Measurements from ENCODE around the gene PKDCC.

Gene PKDCC

DNA sequence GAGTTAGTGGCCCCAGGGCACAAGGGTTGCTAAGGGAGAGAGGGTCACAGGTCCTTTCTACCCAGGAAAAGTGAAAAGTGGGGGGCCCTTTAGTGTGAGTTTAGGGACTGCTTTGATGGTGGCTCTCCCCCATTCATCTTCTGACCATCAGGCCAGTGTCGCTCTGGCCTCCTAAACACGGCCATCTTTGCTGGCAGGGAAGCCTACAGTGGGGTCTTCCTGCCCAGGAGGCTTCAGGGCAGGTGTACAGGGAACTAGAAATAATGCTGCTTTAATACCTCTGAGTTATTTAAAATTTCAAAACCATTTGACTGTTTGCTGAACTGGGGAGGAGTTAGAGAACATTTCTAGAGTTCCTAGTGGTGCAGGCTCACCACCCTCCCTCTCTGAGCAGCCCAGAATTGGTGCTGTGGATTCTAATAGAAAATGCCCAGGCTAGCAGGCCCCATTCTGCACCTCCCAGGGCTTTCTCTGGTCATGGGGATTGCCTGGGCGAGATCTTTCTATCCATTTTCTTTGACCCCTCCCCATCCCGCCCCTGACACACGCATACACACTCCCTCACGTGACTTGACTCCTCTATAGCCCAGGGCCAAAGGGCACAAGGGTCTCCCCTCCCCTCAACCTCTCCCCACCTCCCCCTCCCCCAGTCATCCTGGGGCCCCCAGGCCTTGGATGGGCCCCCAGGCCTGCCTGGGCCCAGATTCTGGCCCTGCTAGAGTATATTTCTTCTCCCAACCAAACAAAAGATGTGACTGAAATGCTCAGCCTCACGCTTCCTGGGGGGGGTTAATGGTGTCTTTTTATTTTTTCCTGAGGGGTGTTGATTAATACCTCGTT lies 3.1 kb downstream of the PKDCC start:
- no peak for DNase-seq (ENCODE audit: low read depth, low spot score)
- Histone ChIP-seq H3K27ac (no peak overlapping the region), H3K9ac (ENCODE audit: insufficient read length) (peak overlapping the region; percentile 39), H3K36me3 (ENCODE audit: insufficient read depth, low read length) (no peaks in the 10 kb centered on the region; the same call in 1 of the 2 replicates), H3K4me3 (0 out of 2 replicates have a peak overlapping the region, but pooled peaks have one; percentile 31), H3K9me3 (ENCODE audit: low read depth, low read length) (no peaks in the 10 kb centered on the region)
- no peak for TF ChIP-seq POLR2AphosphoS5 (IDR thresholded peaks at IDR 0.05; ENCODE audit: borderline replicate concordance, low read depth, low read length)
- TF ChIP-seq FOXP2 (optimal IDR thresholded peaks at IDR 0.05; ENCODE audit: control extremely low read depth, extremely low read length, insufficient read depth), result no peak
- no peak for TF ChIP-seq EZH2 (IDR thresholded peaks at IDR 0.05)

DNA sequence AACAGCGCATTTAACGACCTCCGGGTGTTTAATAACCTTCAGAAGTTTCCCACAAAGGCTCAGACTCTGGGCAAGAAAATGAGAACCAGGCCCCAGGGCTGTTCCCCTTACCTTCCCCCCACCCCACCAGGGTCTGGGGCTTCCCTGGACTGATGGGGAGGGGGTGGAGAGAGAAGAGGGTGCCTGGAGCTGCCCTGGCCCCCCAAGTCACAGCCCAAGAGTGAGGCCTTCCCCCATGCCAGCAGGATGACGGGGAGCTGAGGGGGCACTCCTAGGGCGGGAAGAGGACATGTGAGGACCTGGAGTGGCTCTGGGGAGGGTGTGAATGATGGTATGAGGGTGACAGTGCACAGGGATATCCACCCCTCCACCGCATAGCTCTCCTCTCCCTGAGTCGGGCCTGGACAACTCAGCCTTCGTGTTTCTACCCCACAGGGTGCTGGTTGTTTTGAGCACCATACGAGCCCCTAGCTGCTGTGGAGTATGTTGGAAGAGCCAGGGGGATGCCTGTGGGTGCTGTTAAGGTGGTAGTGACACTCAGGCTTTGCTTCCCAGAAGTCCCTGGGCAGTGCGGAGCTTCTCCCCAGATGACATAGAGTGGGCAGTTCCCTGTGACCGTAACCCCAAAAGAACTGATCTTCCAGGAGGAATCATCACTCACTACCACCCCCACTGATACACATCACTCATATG lies 3.9 kb downstream of the PKDCC start:
- no peak overlapping the region for H3K4me3 ChIP-seq
- H3K27ac ChIP-seq, result no peak overlapping the region
- H3K9me3 ChIP-seq (ENCODE audit: low read depth, low read length), result no peaks in the 10 kb centered on the region
- H3K9ac ChIP-seq (ENCODE audit: insufficient read length), result peak overlapping the region; percentile 39
- no peaks in the 10 kb centered on the region; the same call in 1 of the 2 replicates for H3K36me3 ChIP-seq (ENCODE audit: insufficient read depth, low read length)
- TF ChIP-seq EZH2 (IDR thresholded peaks at IDR 0.05), result no peak
- TF ChIP-seq FOXP2 (optimal IDR thresholded peaks at IDR 0.05; ENCODE audit: control extremely low read depth, extremely low read length, insufficient read depth), result no peak
- TF ChIP-seq POLR2AphosphoS5 (IDR thresholded peaks at IDR 0.05; ENCODE audit: borderline replicate concordance, low read depth, low read length), result no peak
- no peak for DNase-seq (ENCODE audit: low read depth, low spot score)

DNA sequence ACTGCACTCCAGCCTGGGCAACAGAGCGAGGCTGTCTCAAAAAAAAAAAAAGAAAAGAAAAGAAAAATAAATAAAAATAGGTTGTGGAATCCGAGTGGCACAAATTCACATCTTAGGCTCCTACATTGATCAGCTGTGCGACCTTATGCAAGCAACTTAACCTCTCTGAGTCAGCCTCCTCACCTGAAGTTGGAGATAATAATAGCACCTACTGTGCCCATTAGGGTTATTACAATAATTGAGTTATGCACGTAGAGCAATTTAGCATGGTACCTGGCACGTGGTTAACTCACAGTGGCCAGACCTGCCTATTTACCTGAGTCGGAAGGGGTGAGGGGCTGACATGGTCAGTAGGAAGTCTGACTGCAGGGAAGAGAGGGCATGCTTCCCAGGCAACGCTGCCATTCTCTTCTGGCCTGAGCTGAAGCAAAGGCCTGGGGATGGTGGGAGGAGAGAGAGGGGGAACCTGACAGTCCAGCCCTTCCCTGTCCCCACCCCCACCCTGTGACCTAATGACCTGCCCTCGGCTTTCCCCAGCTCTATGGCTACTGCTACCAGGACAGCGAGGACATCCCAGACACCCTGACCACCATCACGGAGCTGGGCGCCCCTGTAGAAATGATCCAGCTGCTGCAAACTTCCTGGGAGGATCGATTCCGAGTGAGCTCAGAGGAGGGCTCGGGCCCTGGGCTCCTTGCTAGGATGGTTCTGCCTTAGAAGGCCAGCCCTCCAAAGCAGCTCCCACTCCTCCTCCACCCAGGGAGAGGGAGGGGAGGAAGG lies 5.1 kb downstream of the PKDCC start:
- Histone ChIP-seq H3K9ac (ENCODE audit: insufficient read length) (no peak overlapping the region), H3K27ac (no peak overlapping the region), H3K4me3 (no peak overlapping the region), H3K36me3 (ENCODE audit: insufficient read depth, low read length) (peaks cover 11% of the 10 kb centered on the region; the same call in 1 of the 2 replicates), H3K9me3 (ENCODE audit: low read depth, low read length) (no peaks in the 10 kb centered on the region)
- DNase-seq (ENCODE audit: low read depth, low spot score), result no peak
- TF ChIP-seq POLR2AphosphoS5 (IDR thresholded peaks at IDR 0.05; ENCODE audit: borderline replicate concordance, low read depth, low read length), result no peak
- no peak for TF ChIP-seq FOXP2 (optimal IDR thresholded peaks at IDR 0.05; ENCODE audit: control extremely low read depth, extremely low read length, insufficient read depth)
- no peak for TF ChIP-seq EZH2 (IDR thresholded peaks at IDR 0.05)

DNA sequence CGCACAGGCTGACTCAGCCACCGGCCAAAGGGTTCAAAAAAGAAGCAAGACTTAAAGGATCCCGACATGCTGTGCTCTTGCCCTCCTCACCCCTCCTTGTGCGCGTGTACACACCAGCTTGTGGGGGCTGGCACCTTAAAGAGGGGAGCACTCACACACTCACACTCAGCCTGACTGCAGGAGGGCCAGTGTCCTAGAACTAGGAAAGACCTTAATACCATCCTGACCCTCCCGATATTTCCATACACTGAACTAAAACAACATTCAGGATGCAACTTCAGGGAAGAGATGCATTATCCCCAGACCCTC lies 5.6 kb downstream of the PKDCC start:
- Histone ChIP-seq H3K36me3 (ENCODE audit: insufficient read depth, low read length) (peaks cover 13% of the 10 kb centered on the region; the same call in 1 of the 2 replicates), H3K4me3 (no peak overlapping the region), H3K27ac (no peak overlapping the region), H3K9me3 (ENCODE audit: low read depth, low read length) (no peaks in the 10 kb centered on the region), H3K9ac (ENCODE audit: insufficient read length) (no peak overlapping the region)
- no peak for DNase-seq (ENCODE audit: low read depth, low spot score)
- TF ChIP-seq FOXP2 (optimal IDR thresholded peaks at IDR 0.05; ENCODE audit: control extremely low read depth, extremely low read length, insufficient read depth) (no peak), EZH2 (IDR thresholded peaks at IDR 0.05) (no peak), POLR2AphosphoS5 (IDR thresholded peaks at IDR 0.05; ENCODE audit: borderline replicate concordance, low read depth, low read length) (no peak)

DNA sequence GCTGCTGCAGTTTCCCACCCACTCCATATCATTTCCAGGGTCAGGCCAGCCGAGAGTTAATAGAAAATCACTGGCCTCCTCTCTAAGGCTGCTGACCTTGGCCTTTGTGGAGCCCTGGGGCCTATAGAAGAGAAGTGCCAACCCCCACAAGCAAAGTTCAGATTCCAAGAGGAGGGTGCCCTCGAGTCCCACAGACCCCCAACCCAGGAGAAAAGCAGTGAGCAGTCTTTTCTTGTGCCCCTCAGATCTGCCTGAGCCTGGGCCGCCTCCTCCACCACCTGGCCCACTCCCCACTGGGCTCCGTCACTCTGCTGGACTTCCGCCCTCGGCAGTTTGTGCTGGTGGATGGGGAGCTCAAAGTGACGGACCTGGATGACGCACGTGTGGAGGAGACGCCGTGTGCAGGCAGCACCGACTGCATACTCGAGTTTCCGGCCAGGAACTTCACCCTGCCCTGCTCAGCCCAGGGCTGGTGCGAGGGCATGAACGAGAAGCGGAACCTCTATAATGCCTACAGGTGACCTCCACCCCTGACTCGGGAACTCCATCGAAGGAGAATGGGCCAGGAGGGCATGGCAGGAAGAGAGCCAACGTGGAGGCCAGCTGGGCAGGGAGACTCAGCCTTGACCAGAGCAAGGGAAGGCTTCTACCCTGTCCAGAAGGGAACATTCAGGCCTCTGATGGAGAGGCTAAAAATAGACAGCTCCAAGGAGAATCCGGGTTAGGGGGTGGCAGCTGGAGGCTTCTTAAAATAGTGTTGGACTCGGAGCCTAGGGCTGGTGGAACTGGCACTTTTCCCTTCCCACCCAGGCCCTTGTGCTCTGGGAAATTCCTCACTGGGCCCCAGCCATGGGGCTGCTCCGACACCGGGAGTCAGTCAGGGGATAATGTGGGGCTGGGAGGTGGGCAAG lies 6.2 kb downstream of the PKDCC start:
- Histone ChIP-seq H3K36me3 (ENCODE audit: insufficient read depth, low read length) (peaks cover 19% of the 10 kb centered on the region; the same call in 1 of the 2 replicates), H3K9me3 (ENCODE audit: low read depth, low read length) (no peaks in the 10 kb centered on the region), H3K9ac (ENCODE audit: insufficient read length) (no peak overlapping the region), H3K4me3 (no peak overlapping the region), H3K27ac (no peak overlapping the region)
- no peak for DNase-seq (ENCODE audit: low read depth, low spot score)
- TF ChIP-seq FOXP2 (optimal IDR thresholded peaks at IDR 0.05; ENCODE audit: control extremely low read depth, extremely low read length, insufficient read depth), result no peak
- 0 out of 2 replicates have a peak, but pooled peaks have one; percentile 17 for TF ChIP-seq POLR2AphosphoS5 (IDR thresholded peaks at IDR 0.05; ENCODE audit: borderline replicate concordance, low read depth, low read length)

DNA sequence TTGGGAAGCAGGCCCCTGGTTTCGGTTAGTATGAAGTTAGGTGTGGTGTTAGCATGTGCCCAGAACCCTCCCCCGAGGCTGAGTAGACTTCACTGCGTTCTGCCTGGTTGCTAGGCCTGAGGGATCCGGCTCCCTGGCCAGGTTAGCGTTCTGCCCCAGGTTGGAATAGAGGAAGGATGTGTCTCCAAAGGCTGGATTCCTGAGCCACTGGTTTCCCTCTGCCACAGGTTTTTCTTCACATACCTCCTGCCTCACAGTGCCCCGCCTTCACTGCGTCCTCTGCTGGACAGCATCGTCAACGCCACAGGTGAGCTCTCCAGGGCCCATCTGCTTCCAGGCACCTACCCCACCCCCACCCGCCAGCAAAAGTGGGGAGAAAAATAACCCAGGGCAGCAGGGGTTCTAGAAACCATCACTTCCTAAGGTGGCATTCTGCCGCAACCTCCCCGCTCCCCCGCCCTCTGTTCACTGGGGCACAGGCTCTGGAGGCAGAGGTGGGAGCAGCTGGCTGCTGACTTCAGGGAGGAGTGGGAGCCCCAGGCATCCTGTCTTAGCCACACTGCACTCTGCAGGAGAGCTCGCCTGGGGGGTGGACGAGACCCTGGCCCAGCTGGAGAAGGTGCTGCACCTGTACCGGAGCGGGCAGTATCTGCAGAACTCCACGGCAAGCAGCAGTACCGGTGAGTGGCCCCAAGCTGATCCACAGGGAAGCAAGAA lies 7.1 kb downstream of the PKDCC start:
- H3K9me3 ChIP-seq (ENCODE audit: low read depth, low read length), result no peaks in the 10 kb centered on the region
- peaks cover 22% of the 10 kb centered on the region; the same call in 1 of the 2 replicates for H3K36me3 ChIP-seq (ENCODE audit: insufficient read depth, low read length)
- no peak for TF ChIP-seq FOXP2 (optimal IDR thresholded peaks at IDR 0.05; ENCODE audit: control extremely low read depth, extremely low read length, insufficient read depth)
- TF ChIP-seq EZH2 (IDR thresholded peaks at IDR 0.05), result no peak
- TF ChIP-seq POLR2AphosphoS5 (IDR thresholded peaks at IDR 0.05; ENCODE audit: borderline replicate concordance, low read depth, low read length), result no peak
- H3K9ac ChIP-seq (ENCODE audit: insufficient read length), result no peak overlapping the region
- H3K4me3 ChIP-seq, result no peak overlapping the region
- DNase-seq (ENCODE audit: low read depth, low spot score), result no peak
- H3K27ac ChIP-seq, result no peak overlapping the region
